T-cell (primary cell): ENCODE results near the gene ZNF662. TPM values are rescaled to one million over a fixed set of nuclear protein-coding genes. Genes with fewer than 3 reads are reported as not detected.

Experiments used
- ATAC-seq, 4 experiments: fragments of 200-7000 bp in 3 of 4; fragments of 150-1000 bp in 1 of 4; cut with Tn5 transposase; replicated peaks in 1 of 4; 1 replicate in 3 of 4; 2 replicates in 1 of 4; pipeline ENCODE4 v1.10.0; 2021; ENCODE audit warnings: moderate library complexity in 3 of 4, mild to moderate bottlenecking in 2 of 4, moderate number of reproducible peaks in 1 of 4
- CTCF ChIA-PET, 2 donors: fragments of 300-600 bp; sonication (Branson Sonifier 250); formaldehyde crosslinking; loops; one replicate each; lab custom pipeline; 2022; ENCODE audit warnings: antibody characterized with exemption in 2 of 2; lab: Charles Lee
- POLR2A ChIA-PET, 2 donors: fragments of 300-600 bp; sonication (Branson Sonifier 250); formaldehyde crosslinking; loops; one replicate each; lab custom pipeline; 2022; ENCODE audit warnings: antibody characterized with exemption in 2 of 2; lab: Charles Lee
- DNase-seq, 35 experiments: peaks; one replicate each; pipeline versions ENCODE4 v3.0.0 to v3.0.0-alpha.2; 2013 to 2023
- H3K27ac ChIP-seq: one replicate; pipeline ENCODE4 v1.5.1; 2013; ENCODE audit warnings: low read length
- H3K27me3 ChIP-seq, 2 experiments: replicated peaks in 1 of 2; 1 replicate in 1 of 2; 2 replicates in 1 of 2; pipeline versions ENCODE4 v1.6.1 to v1.7.0; 2013; ENCODE audit warnings: low read length in 1 of 2, mixed read lengths in 1 of 2; ENCODE audit not compliant: control insufficient read depth in 2 of 2, insufficient read depth in 2 of 2; ENCODE audit errors: extremely low read depth in 1 of 2
- H3K36me3 ChIP-seq, 2 donors: 1 replicate in 1 of 2; 2 replicates in 1 of 2; pipeline versions ENCODE4 v1.6.1 to v1.7.0; 2013; ENCODE audit warnings: low read length in 1 of 2; ENCODE audit not compliant: control insufficient read depth in 2 of 2, insufficient read depth in 1 of 2; ENCODE audit errors: extremely low read depth in 1 of 2
- H3K4me1 ChIP-seq, 2 experiments: 1 replicate in 1 of 2; 2 replicates in 1 of 2; pipeline versions ENCODE4 v1.6.1 to v1.7.0; 2013; ENCODE audit warnings: low read length in 2 of 2, mixed read lengths in 1 of 2; ENCODE audit not compliant: insufficient read depth in 2 of 2, control insufficient read depth in 1 of 2; ENCODE audit errors: extremely low read depth in 1 of 2
- H3K4me3 ChIP-seq, 2 donors: 1 replicate in 1 of 2; 2 replicates in 1 of 2; pipeline versions ENCODE4 v1.5.1 to v1.7.0; 2013; ENCODE audit warnings: mild to moderate bottlenecking in 2 of 2, low read length in 1 of 2, moderate library complexity in 1 of 2; ENCODE audit not compliant: control insufficient read depth in 1 of 2; ENCODE audit errors: extremely low read depth in 1 of 2
- H3K9me3 ChIP-seq: 2 replicates; pipeline ENCODE4 v1.7.0; 2013
- H3K27ac Mint-ChIP-seq, 2 donors: one replicate each; pipeline ENCODE4 v1.8.0; 2020 to 2021; ENCODE audit warnings: mild to moderate bottlenecking in 2 of 2, mixed read lengths in 2 of 2
- H3K27me3 Mint-ChIP-seq, 2 donors: one replicate each; pipeline ENCODE4 v1.8.0; 2021 to 2022; ENCODE audit warnings: mixed read lengths in 2 of 2
- H3K36me3 Mint-ChIP-seq: one replicate; pipeline ENCODE4 v1.8.0; 2021; ENCODE audit warnings: mixed read lengths
- H3K4me1 Mint-ChIP-seq, 3 donors: one replicate each; pipeline ENCODE4 v1.8.0; 2020 to 2022; ENCODE audit warnings: mixed read lengths in 3 of 3, mild to moderate bottlenecking in 1 of 3
- H3K4me3 Mint-ChIP-seq, 3 donors: one replicate each; pipeline ENCODE4 v1.8.0; 2020 to 2022; ENCODE audit warnings: mild to moderate bottlenecking in 3 of 3, mixed read lengths in 3 of 3, moderate library complexity in 3 of 3
- H3K9me3 Mint-ChIP-seq, 3 donors: one replicate each; pipeline ENCODE4 v1.8.0; 2020 to 2022; ENCODE audit warnings: mixed read lengths in 3 of 3
- WGBS: methylation state at CpG from one replicate; pipeline ENCODE4 v1.1.5; 2013; ENCODE audit warnings: missing lambda C conversion rate; ENCODE audit not compliant: insufficient coverage; 5-methylcytosine and 5-hydroxymethylcytosine counted together
- total RNA-seq, 35 experiments: library from RNA in 6 of 35; stranded (reverse) in 6 of 35; fragments of 120-200 nt in 1 of 35; gene quantifications; one replicate each; pipeline versions ENCODE4 v1.2.1 to v1.2.4 and lab custom pipeline; 2013 to 2026

ZNF662 gene
- total RNA-seq, 5 donors from 2014 or later (not counting 1 experiment from before 2014, with no cell fraction given), result 0.92 to 8.8 (median 3.7) TPM

GRCh38 chr3:42961633-42962032 lies 55.7 kb downstream of the ZNF662 start:
- no peaks in the 10 kb centered on the region for H3K36me3 Mint-ChIP-seq
- ChIA-PET CTCF (interaction anchor here (0.5 to 2.2 kb wide), 32 partner anchors 8 to 1260 kb away, joined by 3 to 17 read pairs (median 4); no protein-coding TSS in a partner anchor), POLR2A (interaction anchor here in 1 of 2 donors (0.6 kb wide), 2 partner anchors 187 to 370 kb away, joined by 4 to 7 read pairs; no protein-coding TSS in a partner anchor)
- no peaks in the 10 kb centered on the region for H3K36me3 ChIP-seq
- H3K9me3 Mint-ChIP-seq, result no peaks in the 10 kb centered on the region
- peaks cover 0 to 6% of the 10 kb centered on the region in 2 donors for H3K27me3 Mint-ChIP-seq
- ATAC-seq (peak in 1 of 4 experiments; percentile 32), DNase-seq (peak in 20 of 35 experiments; percentile 4 to 65 (median 15))
- no peaks in the 10 kb centered on the region for H3K9me3 ChIP-seq
- H3K4me3 ChIP-seq, result no peak overlapping the region
- WGBS, result 14% methylated on average over 1 of the region's 4 CpGs
- no peak overlapping the region for H3K27ac ChIP-seq
- no peak overlapping the region for H3K27ac Mint-ChIP-seq
- H3K27me3 ChIP-seq, result no peaks in the 10 kb centered on the region
- H3K4me1 Mint-ChIP-seq, result peaks cover 28 to 31% (median 31%) of the 10 kb centered on the region in 3 donors
- no peak overlapping the region for H3K4me3 Mint-ChIP-seq
- H3K4me1 ChIP-seq, result peaks cover 4 to 24% of the 10 kb centered on the region in 2 experiments

GRCh38 chr3:42963269-42963668 lies 57.3 kb downstream of the ZNF662 start:
- H3K4me3 ChIP-seq, result no peak overlapping the region
- H3K27ac Mint-ChIP-seq, result no peak overlapping the region
- no CpG with 5 or more reads among the region's 2 CpGs for WGBS
- H3K4me1 ChIP-seq, result peaks cover 4 to 24% of the 10 kb centered on the region in 2 experiments
- DNase-seq (no peak), ATAC-seq (no peak)
- peaks cover 0 to 6% of the 10 kb centered on the region in 2 donors for H3K27me3 Mint-ChIP-seq
- no peak overlapping the region for H3K27ac ChIP-seq
- H3K4me1 Mint-ChIP-seq, result peaks cover 28 to 35% (median 31%) of the 10 kb centered on the region in 3 donors
- H3K9me3 Mint-ChIP-seq, result no peaks in the 10 kb centered on the region
- no peaks in the 10 kb centered on the region for H3K9me3 ChIP-seq
- H3K27me3 ChIP-seq, result no peaks in the 10 kb centered on the region
- H3K4me3 Mint-ChIP-seq, result no peak overlapping the region
- H3K36me3 Mint-ChIP-seq, result no peaks in the 10 kb centered on the region
- CTCF ChIA-PET, result interaction anchor here (0.6 to 2.0 kb wide), 4 partner anchors 71 to 784 kb away, joined by 3 to 8 read pairs (median 3); no protein-coding TSS in a partner anchor
- POLR2A ChIA-PET, result no interaction called here
- H3K36me3 ChIP-seq, result no peaks in the 10 kb centered on the region

GRCh38 chr3:42964266-42964665 lies 58.3 kb downstream of the ZNF662 start:
- Histone ChIP-seq H3K27me3 (no peaks in the 10 kb centered on the region), H3K9me3 (no peaks in the 10 kb centered on the region), H3K4me1 (peaks cover 4 to 24% of the 10 kb centered on the region in 2 experiments), H3K27ac (no peak overlapping the region), H3K4me3 (no peak overlapping the region), H3K36me3 (no peaks in the 10 kb centered on the region)
- Mint-ChIP-seq H3K36me3 (no peaks in the 10 kb centered on the region), H3K4me3 (peak overlapping the region in 1 of 3 donors; percentile 9), H3K27ac (peak overlapping the region in 1 of 2 donors; percentile 36), H3K4me1 (peaks cover 28 to 35% (median 31%) of the 10 kb centered on the region in 3 donors), H3K9me3 (no peaks in the 10 kb centered on the region), H3K27me3 (peaks cover 0 to 6% of the 10 kb centered on the region in 2 donors)
- ChIA-PET CTCF (interaction anchor here in 1 of 2 donors (0.7 to 0.8 kb wide), 2 partner anchors 122 to 539 kb away, joined by 3 to 4 read pairs; no protein-coding TSS in a partner anchor), POLR2A (interaction anchor here in 1 of 2 donors (0.6 kb wide), 1 partner anchor 803 kb away, joined by 7 read pairs; no protein-coding TSS in a partner anchor)
- no CpG with 5 or more reads among the region's 4 CpGs for WGBS
- DNase-seq, result peak in 1 of 35 experiments; percentile 23
- ATAC-seq, result peak in 3 of 4 experiments; percentile 43 to 86 (median 61)

Other genes starting within 250 kb of the ZNF662 start
- not detected for gene KLHL40, start 220.6 kb upstream of the ZNF662 start, total RNA-seq
- not detected for gene HHATL, start 203.3 kb upstream of the ZNF662 start, total RNA-seq
- gene CCDC13, start 132.9 kb upstream of the ZNF662 start, total RNA-seq, result 1 to 10 TPM in 3 of 5 donors, under 1 TPM in 1, not detected in 1; 0.28 to 2.1 (median 1.3) TPM
- 10 to 100 TPM; 17.3 to 27.8 (median 24.3) TPM for gene HIGD1A, start 101.7 kb upstream of the ZNF662 start, total RNA-seq
- gene ACKR2, start 96.7 kb upstream of the ZNF662 start, total RNA-seq, result 1 to 10 TPM in 2 of 5 donors, under 1 TPM in 2, not detected in 1; 0.20 to 1.2 (median 0.80) TPM
- gene CYP8B1, start 30.3 kb upstream of the ZNF662 start, total RNA-seq, result under 1 TPM in 3 of 5 donors, not detected in 2; 0.09 to 0.23 (median 0.13) TPM
- under 1 TPM in 4 of 5 donors, not detected in 1; 0.10 to 0.49 (median 0.17) TPM for gene GASK1A, start 73.2 kb downstream of the ZNF662 start, total RNA-seq
- gene POMGNT2, start 199.9 kb downstream of the ZNF662 start, total RNA-seq, result 1 to 10 TPM; 4.6 to 6.3 (median 5.6) TPM